PFSK-1 (cell line): ENCODE results near the gene GPC6.

Experiments used
- POLR2AphosphoS5 ChIP-seq: IDR thresholded peaks from 2 replicates; pipeline ENCODE4 v1.6.1; 2012; ENCODE audit warnings: low read depth, mild to moderate bottlenecking, control low read depth, low read length, moderate library complexity
- REST ChIP-seq, 2 experiments: IDR thresholded peaks; 2 replicates each; pipeline versions ENCODE4 v1.6.1 to v1.8.0; 2011 to 2012; ENCODE audit warnings: low read depth in 2 of 2, low read length in 2 of 2, control low read depth in 1 of 2, inconsistent platforms in 1 of 2, mild to moderate bottlenecking in 1 of 2, moderate library complexity in 1 of 2; ENCODE audit not compliant: insufficient read depth in 1 of 2
- SIN3A ChIP-seq: IDR thresholded peaks from 2 replicates; pipeline ENCODE4 v1.6.1; 2012; ENCODE audit warnings: mild to moderate bottlenecking, low read length, moderate library complexity, borderline replicate concordance; ENCODE audit not compliant: insufficient read depth
- TAF1 ChIP-seq: IDR thresholded peaks from 2 replicates; pipeline ENCODE4 v1.6.1; 2012; ENCODE audit warnings: low read length, control low read depth, borderline replicate concordance; ENCODE audit not compliant: insufficient read depth

DNA sequence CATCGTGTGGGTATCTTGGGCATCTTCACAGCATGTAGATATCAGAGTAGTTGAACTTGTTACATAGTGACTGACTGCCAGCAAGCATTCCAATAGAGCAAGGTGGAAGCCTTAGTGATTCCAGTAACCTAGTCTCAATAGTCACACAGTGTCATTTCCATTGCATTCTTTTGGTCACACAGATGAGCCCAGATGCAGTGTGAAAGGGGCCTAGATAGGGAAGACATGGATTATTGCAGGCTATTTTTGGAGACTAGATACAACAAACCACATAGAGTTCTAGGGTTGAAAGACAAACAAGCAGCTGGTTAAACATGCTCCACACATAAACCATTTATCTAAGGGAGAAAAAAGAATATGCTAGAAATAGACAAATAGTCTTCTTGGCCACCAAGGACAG lies 699.4 kb downstream of the GPC6 start:
- no peak for TF ChIP-seq SIN3A
- no peak for TF ChIP-seq POLR2AphosphoS5
- no peak for TF ChIP-seq TAF1
- TF ChIP-seq REST (IDR thresholded peaks at IDR 0.05; ENCODE audit: insufficient read depth in 1 of 2, low read depth in 2 of 2, low read length in 2 of 2) = no peak
